NCI-H1105 (cell line): ENCODE measurements around the gene SGCB.
"Not testable (repeated sequence)": the region's sequence is repeated elsewhere in the genome, so short reads cannot be mapped to it uniquely, and the experiment has no call there.

Experiments
- DNase-seq: peaks from one replicate; lab custom pipeline; 2025; lab: John Stamatoyannopoulos, UW

The SGCB gene

GRCh38 chr4:52038103-52038912 lies at the start of gene SGCB:
SGCB (minus strand) TSS chr4:52038299; CDS start chr4:52038259, 40 bp downstream.
- DNase-seq: peak; percentile 36

GRCh38 chr4:52086425-52086824 lies 48.3 kb upstream of the SGCB start:
- not testable (repeated sequence) for DNase-seq

- DNase-seq: no peak
These were observed 43.1 kb upstream of the SGCB start for GRCh38 chr4:52081216-52081615.

- DNase-seq: no peak
These were observed 41.6 kb upstream of the SGCB start for GRCh38 chr4:52079659-52080058.

- DNase-seq: no peak
These were observed 38.6 kb upstream of the SGCB start for GRCh38 chr4:52076731-52077130.

- DNase-seq: no peak
These were observed 33.9 kb upstream of the SGCB start for GRCh38 chr4:52071791-52072546.

GRCh38 chr4:52069571-52069970 lies 31.5 kb upstream of the SGCB start:
- DNase-seq: no peak

GRCh38 chr4:52059372-52059771 lies 21.3 kb upstream of the SGCB start:
- no peak for DNase-seq

GRCh38 chr4:52058275-52058674 lies 20.2 kb upstream of the SGCB start:
- DNase-seq: no peak

- no peak for DNase-seq
These were observed 19.1 kb upstream of the SGCB start for GRCh38 chr4:52057196-52057595.

- DNase-seq: no peak
These were observed 16.2 kb upstream of the SGCB start for GRCh38 chr4:52054254-52054653.

- no peak for DNase-seq
These were observed 14.3 kb upstream of the SGCB start for GRCh38 chr4:52052475-52052780.

GRCh38 chr4:52051615-52052474 lies 13.7 kb upstream of the SGCB start:
- peak; percentile 55 for DNase-seq

- no peak for DNase-seq
These were observed 13.1 kb upstream of the SGCB start, which contains the start of gene SPATA18 for GRCh38 chr4:52051213-52051614. SPATA18 (plus strand) TSS chr4:52051304; CDS start chr4:52051705, 401 bp downstream.

GRCh38 chr4:52049266-52049665 lies 11.2 kb upstream of the SGCB start:
- DNase-seq: no peak

GRCh38 chr4:52045028-52045427 lies 6.9 kb upstream of the SGCB start:
- DNase-seq: no peak

GRCh38 chr4:52037689-52038102 lies 403 bp downstream of the SGCB start:
- DNase-seq: peak; percentile 28

- DNase-seq: no peak
These were observed 1.1 kb downstream of the SGCB start for GRCh38 chr4:52036886-52037530.

GRCh38 chr4:52035190-52035589 lies 2.9 kb downstream of the SGCB start:
- no peak for DNase-seq

GRCh38 chr4:52032005-52032404 lies 6.1 kb downstream of the SGCB start:
- no peak for DNase-seq

- no peak for DNase-seq
These were observed 9.1 kb downstream of the SGCB start for GRCh38 chr4:52028970-52029369.
